Upper lobe of right lung (tissue), 1 donor: ENCODE measurements around the gene FAM3A. TPM values are rescaled to one million over a fixed set of nuclear protein-coding genes. Genes with fewer than 3 reads are reported as not detected.

Source experiments
- ATAC-seq: fragments of 200-7000 bp; cut with Tn5 transposase; one replicate; pipeline ENCODE4 v1.9.1; 2020; ENCODE audit warnings: mild to moderate bottlenecking, moderate library complexity
- DNase-seq: peaks from one replicate; pipeline ENCODE4 v3.0.0-alpha.2; 2020
- H3K27ac ChIP-seq: fragments of 200-600 bp; one replicate; pipeline ENCODE4 v1.8.0; 2022
- H3K27me3 ChIP-seq: fragments of 200-600 bp; one replicate; pipeline ENCODE4 v1.8.0; 2022; ENCODE audit warnings: mild to moderate bottlenecking
- H3K36me3 ChIP-seq: fragments of 200-600 bp; one replicate; pipeline ENCODE4 v1.8.0; 2022
- H3K4me1 ChIP-seq: fragments of 200-600 bp; one replicate; pipeline ENCODE4 v1.8.0; 2022
- H3K4me3 ChIP-seq: fragments of 200-600 bp; one replicate; pipeline ENCODE4 v1.8.0; 2022; ENCODE audit warnings: mild to moderate bottlenecking
- H3K9me3 ChIP-seq: fragments of 200-600 bp; one replicate; pipeline ENCODE4 v1.8.0; 2022
- intact Hi-C: fragments of 100-400 bp; cut with DNase I; formaldehyde crosslinking; loops from one replicate; pipeline ENCODE4 v1.11.0; 2022
- total RNA-seq: library from RNA; stranded (reverse); fragmentation: NEBNext Ultra II Directional; extraction: Animal tissue kit (Norgen Biotek cat#: 25700); gene quantifications from one replicate; pipeline ENCODE4 v1.2.1, GENCODE V29; 2021
- TF ChIP-seq, protein P1 (sequence below): fragments of 200-600 bp; IDR thresholded peaks from one replicate; pipeline ENCODE4 v1.8.0; 2022; ENCODE audit warnings: antibody characterized with exemption
- donor health status: DM: no; HTN: yes; CAD: no; lungs with severe emphysema.

FAM3A gene
- total RNA-seq, 1 donor from 2014 or later = 42.6 TPM

DNA sequence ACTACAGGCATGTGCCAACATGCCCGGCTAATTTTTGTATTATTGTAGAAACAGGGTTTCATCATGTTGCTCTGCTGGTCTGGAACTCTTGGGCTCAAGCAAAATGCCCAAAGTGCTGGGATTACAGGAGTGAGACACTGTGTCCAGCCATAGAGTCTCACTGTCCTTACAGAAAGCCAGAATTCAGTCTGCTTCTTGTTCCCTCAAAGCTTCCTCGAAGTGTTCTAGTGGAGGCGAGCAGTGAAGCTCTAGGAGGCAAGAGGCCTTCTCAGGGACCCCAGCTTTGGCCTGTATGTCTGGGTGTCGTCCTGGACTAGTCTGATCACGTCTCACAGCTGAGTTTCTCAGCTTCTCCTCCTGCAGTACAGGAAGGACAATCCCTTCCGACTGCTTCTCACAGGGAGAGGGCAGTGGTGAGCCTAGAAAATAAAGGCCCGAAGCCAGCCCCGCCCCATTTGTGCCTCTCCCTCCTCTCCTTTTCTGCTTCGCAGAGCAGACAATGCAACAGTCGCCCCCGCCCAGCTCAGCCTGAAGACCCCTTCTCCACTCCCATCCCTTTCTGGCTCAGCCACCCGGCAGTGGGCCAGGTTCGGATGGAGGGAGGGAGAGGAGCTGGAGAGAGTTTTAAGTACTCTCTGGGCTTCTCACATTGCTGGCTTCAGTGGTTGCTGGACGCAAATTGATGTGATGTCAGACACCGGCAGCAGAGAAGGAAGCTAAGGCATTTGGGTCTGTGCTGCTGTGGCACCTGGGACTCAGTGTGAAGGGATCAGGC lies 11.1 kb upstream of the FAM3A start:
- Histone ChIP-seq H3K4me3 (peak overlapping the region; percentile 23), H3K36me3 (no peaks in the 10 kb centered on the region), H3K27me3 (no peaks in the 10 kb centered on the region), H3K27ac (peak overlapping the region; percentile 78), H3K4me1 (peaks cover 4% of the 10 kb centered on the region), H3K9me3 (no peaks in the 10 kb centered on the region)
- peak; percentile 91 for ATAC-seq
- TF ChIP-seq, protein P1, sequence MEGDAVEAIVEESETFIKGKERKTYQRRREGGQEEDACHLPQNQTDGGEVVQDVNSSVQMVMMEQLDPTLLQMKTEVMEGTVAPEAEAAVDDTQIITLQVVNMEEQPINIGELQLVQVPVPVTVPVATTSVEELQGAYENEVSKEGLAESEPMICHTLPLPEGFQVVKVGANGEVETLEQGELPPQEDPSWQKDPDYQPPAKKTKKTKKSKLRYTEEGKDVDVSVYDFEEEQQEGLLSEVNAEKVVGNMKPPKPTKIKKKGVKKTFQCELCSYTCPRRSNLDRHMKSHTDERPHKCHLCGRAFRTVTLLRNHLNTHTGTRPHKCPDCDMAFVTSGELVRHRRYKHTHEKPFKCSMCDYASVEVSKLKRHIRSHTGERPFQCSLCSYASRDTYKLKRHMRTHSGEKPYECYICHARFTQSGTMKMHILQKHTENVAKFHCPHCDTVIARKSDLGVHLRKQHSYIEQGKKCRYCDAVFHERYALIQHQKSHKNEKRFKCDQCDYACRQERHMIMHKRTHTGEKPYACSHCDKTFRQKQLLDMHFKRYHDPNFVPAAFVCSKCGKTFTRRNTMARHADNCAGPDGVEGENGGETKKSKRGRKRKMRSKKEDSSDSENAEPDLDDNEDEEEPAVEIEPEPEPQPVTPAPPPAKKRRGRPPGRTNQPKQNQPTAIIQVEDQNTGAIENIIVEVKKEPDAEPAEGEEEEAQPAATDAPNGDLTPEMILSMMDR = peak; percentile 53
- DNase-seq = peak; percentile 86
- intact Hi-C loops = no loop called here

DNA sequence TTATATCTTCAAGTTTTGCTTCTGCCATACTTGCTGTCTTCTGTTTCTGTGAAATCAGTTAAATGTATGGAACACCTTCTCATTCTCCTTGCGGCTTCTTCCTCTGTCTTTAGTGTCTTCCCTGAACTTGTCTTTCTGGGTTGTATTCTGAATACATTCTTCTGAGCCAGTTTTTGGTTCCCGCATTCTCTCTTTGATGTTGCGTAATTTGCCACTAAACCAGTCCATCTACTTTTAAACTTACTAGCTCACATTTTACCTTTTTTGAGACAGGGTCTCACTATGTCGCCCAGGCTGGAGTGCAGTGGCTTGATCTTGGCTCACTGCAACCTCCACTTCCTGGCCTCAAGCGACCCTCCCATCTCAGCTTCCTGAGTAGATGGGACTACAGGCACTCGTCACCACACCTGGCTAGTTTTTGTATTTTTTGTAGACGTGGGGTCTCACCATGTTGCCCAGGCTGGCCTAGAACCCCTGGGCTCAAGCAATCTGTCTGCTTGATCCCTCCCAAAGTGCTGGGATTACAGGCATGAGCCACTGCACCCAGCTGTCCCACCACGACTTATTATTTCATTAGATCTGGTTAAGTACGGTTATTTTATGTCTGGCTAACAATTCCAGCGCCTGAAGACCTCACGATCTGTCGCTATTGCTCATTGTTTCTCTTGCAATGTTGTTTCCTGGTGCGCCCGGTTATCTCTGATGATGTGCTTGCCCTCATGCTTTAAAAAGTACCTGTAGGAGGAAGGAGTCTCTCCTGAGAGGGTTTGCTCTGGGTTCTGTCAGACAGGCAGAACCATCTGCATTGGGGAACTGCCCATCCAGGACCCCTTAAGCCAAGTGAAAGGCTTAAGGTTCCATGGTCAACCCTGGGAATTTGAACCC lies 9.8 kb upstream of the FAM3A start:
- H3K4me3 ChIP-seq = no peak overlapping the region
- DNase-seq = no peak
- intact Hi-C loops = no loop called here
- no peaks in the 10 kb centered on the region for H3K9me3 ChIP-seq
- H3K27me3 ChIP-seq = no peaks in the 10 kb centered on the region
- TF ChIP-seq, protein P1 = no peak
- ATAC-seq = no peak
- H3K4me1 ChIP-seq = peaks cover 4% of the 10 kb centered on the region
- no peak overlapping the region for H3K27ac ChIP-seq
- no peaks in the 10 kb centered on the region for H3K36me3 ChIP-seq

DNA sequence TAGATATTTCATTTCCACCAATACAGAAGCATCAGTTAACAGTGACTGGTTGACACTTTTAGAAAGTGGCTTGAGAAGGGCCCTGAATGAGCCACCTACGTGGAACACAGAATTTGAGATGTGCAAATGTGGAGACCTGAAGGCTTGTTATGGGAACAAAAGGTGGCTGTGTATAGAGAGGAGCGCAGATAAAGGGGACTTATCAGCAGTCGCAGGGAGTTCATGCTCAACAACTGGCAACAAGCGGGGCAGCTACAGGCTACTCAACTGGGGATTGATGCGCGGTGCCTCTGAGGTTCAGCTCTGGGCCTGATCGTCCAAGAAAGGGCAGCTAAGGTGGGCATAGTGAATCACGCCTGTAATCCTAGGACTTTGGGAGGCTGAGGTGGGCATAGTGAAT lies 3.4 kb upstream of the FAM3A start:
- Histone ChIP-seq H3K27me3 (no peaks in the 10 kb centered on the region), H3K36me3 (no peaks in the 10 kb centered on the region), H3K4me3 (no peak overlapping the region), H3K4me1 (no peaks in the 10 kb centered on the region), H3K27ac (no peak overlapping the region), H3K9me3 (no peaks in the 10 kb centered on the region)
- ATAC-seq (no peak), DNase-seq (no peak)
- TF ChIP-seq, protein P1 = no peak
- intact Hi-C loops = no loop called here

DNA sequence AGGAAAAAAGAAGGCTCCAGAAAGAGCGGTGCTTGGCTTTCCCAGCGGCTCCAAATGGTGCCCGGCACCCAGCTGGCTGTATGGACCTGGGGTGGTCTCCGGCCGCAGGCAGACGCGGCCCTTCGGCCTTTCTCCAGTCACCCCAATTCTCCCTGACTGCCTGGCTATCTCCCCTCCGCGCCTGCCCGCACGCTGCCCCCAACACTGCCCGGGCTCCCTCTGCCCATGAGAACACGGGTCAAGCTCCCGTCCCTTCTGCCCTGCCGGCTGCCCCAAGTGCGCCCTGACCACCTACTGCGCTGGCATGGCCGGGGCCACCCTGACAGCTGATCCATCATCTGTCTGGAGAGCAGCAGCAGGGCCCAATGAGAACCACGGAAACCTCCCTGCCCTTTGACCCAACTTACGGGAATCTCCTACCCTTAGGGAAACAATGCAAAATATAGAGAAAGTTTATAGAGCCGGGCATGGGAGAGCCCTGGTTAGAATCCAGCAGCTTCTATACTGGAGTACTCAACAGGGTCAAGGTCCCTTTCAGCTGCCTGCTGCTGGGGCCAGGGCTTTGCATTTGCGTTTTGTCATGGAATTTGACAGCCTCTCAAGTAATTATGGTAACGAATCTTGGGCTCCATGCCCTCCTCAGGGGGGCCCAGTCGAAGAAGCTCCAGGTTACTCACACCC lies 1.2 kb upstream of the FAM3A start:
- H3K4me3 ChIP-seq = peak overlapping the region; percentile 45
- intact Hi-C loops = no loop called here
- H3K9me3 ChIP-seq = no peaks in the 10 kb centered on the region
- peak overlapping the region; percentile 94 for H3K27ac ChIP-seq
- DNase-seq = no peak
- H3K36me3 ChIP-seq = no peaks in the 10 kb centered on the region
- H3K27me3 ChIP-seq = no peaks in the 10 kb centered on the region
- ATAC-seq = no peak
- no peaks in the 10 kb centered on the region for H3K4me1 ChIP-seq
- TF ChIP-seq, protein P1 = no peak

DNA sequence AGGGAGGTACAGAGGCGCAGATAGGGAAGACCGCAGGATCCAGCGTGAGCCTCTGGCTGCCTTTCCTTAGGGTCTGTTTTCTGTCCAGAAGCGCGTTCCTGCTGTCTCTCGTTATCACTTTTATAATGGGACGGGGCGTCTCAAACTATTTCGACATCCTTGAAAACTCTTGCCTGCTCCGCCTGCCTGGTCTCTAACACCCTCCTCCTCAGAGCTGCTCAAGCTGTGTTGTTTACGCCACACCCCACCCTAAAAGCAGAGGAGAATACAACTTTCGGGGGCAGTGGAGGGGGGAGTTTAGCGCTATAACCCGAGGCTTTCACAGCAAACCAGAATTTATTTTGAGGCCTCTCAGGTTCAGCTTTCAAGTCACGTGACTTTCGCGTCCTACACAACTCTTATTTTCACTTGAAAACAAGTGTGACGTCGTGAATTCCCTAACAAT lies 646 bp upstream of the FAM3A start:
- TF ChIP-seq, protein P1 = no peak
- DNase-seq (no peak), ATAC-seq (peak; percentile 5)
- no peaks in the 10 kb centered on the region for H3K4me1 ChIP-seq
- H3K36me3 ChIP-seq = no peaks in the 10 kb centered on the region
- intact Hi-C loops = no loop called here
- peak overlapping the region; percentile 45 for H3K4me3 ChIP-seq
- H3K27ac ChIP-seq = peak overlapping the region; percentile 94
- H3K27me3 ChIP-seq = no peaks in the 10 kb centered on the region
- H3K9me3 ChIP-seq = no peaks in the 10 kb centered on the region
